K562 (cell line): Measurements from ENCODE around the gene BAD. TPM values are rescaled to one million over a fixed set of nuclear protein-coding genes. Genes with fewer than 3 reads are reported as not detected.

Experiments
- ATAC-seq: fragments of 200-7000 bp; cut with Tn5 transposase; 3 replicates; pipeline ENCODE4 v1.9.1; 2020; ENCODE audit warnings: moderate library complexity
- BruUV-seq: library from RNA; stranded (reverse); fragments of 400-500 nt; replicated peaks from 2 replicates; lab custom pipeline; 2021; lab: Mats Ljungman, UMichigan
- CTCF ChIA-PET: fragments of 300-600 bp; formaldehyde crosslinking; extraction: SDS; loops from one replicate; lab custom pipeline; 2021; ENCODE audit warnings: low intra/inter-chr PET ratio; lab: Yijun Ruan, JAX
- POLR2A ChIA-PET: fragments of 300-600, 350-650 bp; sonication (Branson Sonifier 250); formaldehyde crosslinking; extraction: SDS; loops from one replicate; lab custom pipeline; 2021; ENCODE audit warnings: antibody characterized with exemption, inconsistent platforms; lab: Yijun Ruan, JAX
- DNase-seq, 4 experiments: peaks; one replicate each; pipeline versions ENCODE4 v3.0.0 to v3.0.0-alpha.2; 2011 to 2018; ENCODE audit warnings: low spot score in 3 of 4, mixed read lengths in 3 of 4; ENCODE audit errors: extremely low read depth in 1 of 4
- FAIRE-seq: peaks from 2 replicates; lab custom pipeline; 2011; peaks lifted over from hg19 to GRCh38; lab: Jason Lieb, UNC
- H2AFZ ChIP-seq: 2 replicates; pipeline ENCODE4 v1.6.0; 2011; ENCODE audit warnings: low read depth, low read length, control low read depth, inconsistent platforms
- H3K27ac ChIP-seq: fragments of 200-600 bp; 3 replicates; pipeline ENCODE4 v1.8.0; 2011; ENCODE audit warnings: low read depth, mild to moderate bottlenecking, control low read depth, inconsistent platforms, low read length, moderate library complexity, mixed read lengths; ENCODE audit errors: extremely low read depth
- H3K27me3 ChIP-seq, 2 experiments: fragments of 300-600 bp in 1 of 2; 2 replicates in 1 of 2; 3 replicates in 1 of 2; pipeline versions ENCODE4 v1.6.0 to v1.8.0; 2011; ENCODE audit warnings: inconsistent platforms in 2 of 2, low read length in 2 of 2, mild to moderate bottlenecking in 1 of 2, mixed read lengths in 1 of 2, moderate library complexity in 1 of 2; ENCODE audit not compliant: control insufficient read depth in 2 of 2, insufficient read depth in 2 of 2
- H3K36me3 ChIP-seq: fragments of 300-600 bp; 3 replicates; pipeline ENCODE4 v1.8.0; 2011; ENCODE audit warnings: mild to moderate bottlenecking, low read length, inconsistent platforms; ENCODE audit not compliant: control insufficient read depth, insufficient read depth
- H3K4me1 ChIP-seq, 2 experiments: fragments of 200-600 bp in 1 of 2; replicated peaks in 1 of 2; 2 replicates in 1 of 2; 3 replicates in 1 of 2; pipeline versions ENCODE4 v1.5.1 to v1.8.0; 2011; ENCODE audit warnings: inconsistent platforms in 2 of 2, low read length in 2 of 2, mild to moderate bottlenecking in 1 of 2, mixed read lengths in 1 of 2, moderate library complexity in 1 of 2; ENCODE audit not compliant: control insufficient read depth in 2 of 2, insufficient read depth in 2 of 2
- H3K4me2 ChIP-seq: 2 replicates; pipeline ENCODE4 v1.6.1; 2011; ENCODE audit warnings: low read length, control low read depth, inconsistent platforms, mixed read lengths; ENCODE audit not compliant: insufficient read depth
- H3K4me3 ChIP-seq: fragments of 200-600 bp; sonication (generic), shearing (Covaris generic); 2 replicates; pipeline ENCODE4 v1.5.1; 2016; ENCODE audit warnings: control low read depth, inconsistent platforms
- H3K79me2 ChIP-seq: fragments of 200-600 bp; 3 replicates; pipeline ENCODE4 v1.8.0; 2011; ENCODE audit warnings: low read length, inconsistent platforms; ENCODE audit not compliant: control insufficient read depth, insufficient read depth
- H3K9ac ChIP-seq, 2 experiments: 2 replicates each; pipeline versions ENCODE4 v1.6.0 to v1.6.1; 2011; ENCODE audit warnings: low read depth in 2 of 2, low read length in 2 of 2, control low read depth in 1 of 2, inconsistent platforms in 1 of 2, mild to moderate bottlenecking in 1 of 2, mixed read lengths in 1 of 2; ENCODE audit not compliant: insufficient read depth in 1 of 2
- H3K9me1 ChIP-seq: one replicate; pipeline ENCODE4 v1.6.0; 2011; ENCODE audit warnings: inconsistent platforms, mild to moderate bottlenecking, low read length, moderate library complexity; ENCODE audit not compliant: control insufficient read depth, insufficient read depth
- H3K9me3 ChIP-seq: replicated peaks from 2 replicates; pipeline ENCODE4 v1.5.1; 2011; ENCODE audit warnings: low read depth, low read length, inconsistent platforms; ENCODE audit not compliant: control insufficient read depth, insufficient read depth
- H4K20me1 ChIP-seq: replicated peaks from 2 replicates; pipeline ENCODE4 v1.6.1; 2011; ENCODE audit warnings: low read length, inconsistent platforms, mixed read lengths; ENCODE audit not compliant: control insufficient read depth, insufficient read depth
- EGR1 ChIP-seq: fragments of 450-650 bp; conservative IDR thresholded peaks from 2 replicates; pipeline ENCODE4 v1.6.1; 2017; ENCODE audit warnings: mild to moderate bottlenecking
- EWSR1 ChIP-seq: fragments of 450-650 bp; IDR thresholded peaks from 2 replicates; pipeline ENCODE4 v1.6.1; 2018; ENCODE audit warnings: borderline replicate concordance, mild to moderate bottlenecking, low read depth, moderate library complexity; ENCODE audit not compliant: partially characterized antibody
- NFIC ChIP-seq: fragments of 450-650 bp; IDR thresholded peaks from 2 replicates; pipeline ENCODE4 v1.6.1; 2017; ENCODE audit warnings: mild to moderate bottlenecking, inconsistent platforms
- PCBP1 ChIP-seq: fragments of 200-400 bp; formaldehyde crosslinking; IDR thresholded peaks from 2 replicates; pipeline ENCODE4 v1.6.1; 2018; ENCODE audit warnings: mild to moderate bottlenecking, low read depth, low read length; ENCODE audit not compliant: poor library complexity, severe bottlenecking
- SIX5 ChIP-seq, 2 experiments: IDR thresholded peaks; 2 replicates each; pipeline ENCODE4 v1.6.1; 2011; ENCODE audit warnings: low read length in 2 of 2, borderline replicate concordance in 1 of 2, low read depth in 1 of 2, mild to moderate bottlenecking in 1 of 2, moderate library complexity in 1 of 2; ENCODE audit not compliant: insufficient read depth in 1 of 2
- ZNF354B ChIP-seq: fragments of 250-450 bp; sonication (Bioruptor Pico); IDR thresholded peaks from 2 replicates; pipeline ENCODE4 v1.4.0; 2020
- WGBS: fragments of 100-300 bp; shearing (Covaris generic); methylation state at CpG from one replicate; pipeline ENCODE4 v1.1.6; 2016; ENCODE audit warnings: low coverage, mixed read lengths; ENCODE audit not compliant: insufficient coverage; ENCODE audit errors: missing lambda C conversion rate; 5-methylcytosine and 5-hydroxymethylcytosine counted together
- in situ Hi-C: fragments of 300-500 bp; cut with MboI; formaldehyde crosslinking; loops from 4 replicates; pipeline ENCODE4 v1.15.0; 2018; ENCODE audit warnings: inconsistent platforms, mixed read lengths
- intact Hi-C: fragments of 100-400 bp; cut with micrococcal nuclease; formaldehyde crosslinking; loops from 2 replicates; pipeline ENCODE4 v1.14.2; 2022
- polyA plus RNA-seq, 8 experiments: library from polyadenylated mRNA; depleted of rRNA in 4 of 8; stranded (reverse) in 5 of 8; unstranded in 3 of 8; fragments of >200 nt; fragmentation: Nextera tagmentation in 2 of 8; fragmentation: Illumina TruSeq in 1 of 8; extraction: Ambion mirVana in 2 of 8; extraction: Trizol in 1 of 8; gene quantifications; 2 replicates each; pipeline versions ENCODE4 v1.2.1 to v1.2.3, GENCODE V29; 2011 to 2014; ENCODE audit warnings: inconsistent platforms in 1 of 8, missing spikeins in 1 of 8
- total RNA-seq, 7 experiments: library from RNA; depleted of rRNA in 6 of 7; stranded (reverse); fragments of >200 nt in 6 of 7; fragmentation: Illumina TruSeq in 2 of 7; extraction: Trizol in 2 of 7; gene quantifications; 2 replicates each; pipeline versions ENCODE4 v1.2.1 to v1.2.3, GENCODE V29; 2011 to 2021; ENCODE audit warnings: low replicate concordance in 1 of 7

BAD gene
- total and polyA plus RNA-seq, 9 of the 15 experiments (the other 6 are each of a cell fraction or from before 2014, with no cell fraction given), result 0.61 to 45.6 (median 11.8) TPM

DNA sequence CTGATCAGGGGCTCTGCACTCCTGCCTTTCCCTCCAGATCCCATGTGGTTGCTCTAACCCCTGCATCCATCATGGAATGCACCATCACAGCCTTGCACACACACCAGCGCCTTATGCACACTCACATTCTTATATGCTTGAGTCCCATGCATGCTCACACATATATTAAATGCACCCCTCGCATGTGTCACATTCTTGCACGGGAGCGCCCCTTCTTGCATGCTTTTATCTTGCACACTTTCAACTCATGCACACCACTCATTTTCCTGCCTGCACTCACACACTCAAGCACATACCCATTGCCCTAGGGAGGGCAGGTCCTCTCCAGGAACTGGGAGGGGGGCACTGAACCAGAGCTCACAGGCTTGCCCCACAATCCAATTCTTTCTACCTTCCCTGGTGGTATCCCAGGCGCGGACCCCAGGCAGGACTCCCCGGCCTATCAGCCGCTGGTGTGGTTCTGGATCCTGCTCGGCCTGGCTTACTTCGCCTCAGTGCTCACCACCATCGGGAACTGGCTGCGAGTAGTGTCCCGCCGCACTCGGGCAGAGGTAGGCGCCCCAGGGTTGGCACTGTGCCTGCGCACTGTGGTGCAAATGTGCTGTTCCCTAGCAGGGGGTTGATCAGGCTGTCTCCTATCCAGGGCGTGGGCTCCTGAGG, 13.4 kb upstream of the BAD start:
- ChIA-PET CTCF (no interaction called here), POLR2A (no interaction called here)
- intact Hi-C loops (no loop called here), in situ Hi-C loops (no loop called here)
- H3K36me3 ChIP-seq, result no peaks in the 10 kb centered on the region
- peaks cover 42 to 49% of the 10 kb centered on the region in 2 experiments for H3K27me3 ChIP-seq
- ATAC-seq (no peak), FAIRE-seq (no peak), DNase-seq (no peak)
- H3K9me3 ChIP-seq, result no peaks in the 10 kb centered on the region
- no peaks in the 10 kb centered on the region for H3K79me2 ChIP-seq
- H3K4me3 ChIP-seq, result no peak overlapping the region
- no peak overlapping the region for H3K27ac ChIP-seq
- H2AFZ ChIP-seq, result no peak overlapping the region
- no peaks in the 10 kb centered on the region for H3K9me1 ChIP-seq
- WGBS, result 36% methylated on average over 18 of the region's 18 CpGs
- TF ChIP-seq NFIC, result 0 out of 2 replicates have a peak, but pooled peaks have one; percentile 10
- no peak for TF ChIP-seq EWSR1
- no peaks in the 10 kb centered on the region; the same call in 1 of the 2 replicates for H4K20me1 ChIP-seq
- H3K9ac ChIP-seq, result no peak overlapping the region
- peaks cover 3 to 38% of the 10 kb centered on the region in 2 experiments; a peak in 4 of 5 replicates for H3K4me1 ChIP-seq
- no peak overlapping the region for H3K4me2 ChIP-seq
- no TSS peak for BruUV-seq

DNA sequence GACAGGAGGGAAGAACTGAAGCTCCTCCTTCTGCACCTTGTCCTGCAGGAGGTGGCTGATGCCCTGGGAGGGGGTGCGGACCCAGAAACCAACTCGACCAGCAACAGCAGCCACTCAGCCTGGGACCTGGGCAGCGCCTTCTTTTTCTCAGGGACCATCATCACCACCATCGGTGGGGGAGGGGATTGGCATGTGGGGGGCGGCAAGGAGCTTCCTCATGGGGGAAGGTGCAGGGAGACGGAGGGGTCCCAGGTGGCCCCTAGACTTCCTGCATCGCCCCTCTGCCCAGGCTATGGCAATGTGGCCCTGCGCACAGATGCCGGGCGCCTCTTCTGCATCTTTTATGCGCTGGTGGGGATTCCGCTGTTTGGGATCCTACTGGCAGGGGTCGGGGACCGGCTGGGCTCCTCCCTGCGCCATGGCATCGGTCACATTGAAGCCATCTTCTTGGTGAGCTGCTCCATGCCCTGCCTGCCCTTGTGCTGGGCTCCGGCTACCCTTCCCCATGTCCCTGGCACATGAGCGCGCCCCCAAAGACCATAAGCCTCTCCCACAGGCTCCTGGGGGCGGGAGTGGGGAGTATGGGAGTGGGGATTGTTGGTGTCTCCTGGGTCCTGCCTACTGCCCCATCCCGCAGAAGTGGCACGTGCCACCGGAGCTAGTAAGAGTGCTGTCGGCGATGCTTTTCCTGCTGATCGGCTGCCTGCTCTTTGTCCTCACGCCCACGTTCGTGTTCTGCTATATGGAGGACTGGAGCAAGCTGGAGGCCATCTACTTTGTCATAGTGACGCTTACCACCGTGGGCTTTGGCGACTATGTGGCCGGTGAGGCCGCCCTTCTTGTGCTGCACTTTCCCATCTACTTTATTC, 12.6 kb upstream of the BAD start:
- ATAC-seq (no peak), FAIRE-seq (no peak), DNase-seq (no peak)
- no peaks in the 10 kb centered on the region for H3K9me1 ChIP-seq
- intact Hi-C loops (no loop called here), in situ Hi-C loops (no loop called here)
- BruUV-seq, result no TSS peak
- ChIA-PET CTCF (no interaction called here), POLR2A (no interaction called here)
- no peak overlapping the region for H3K27ac ChIP-seq
- H3K4me3 ChIP-seq, result no peak overlapping the region
- H4K20me1 ChIP-seq, result no peaks in the 10 kb centered on the region; the same call in 1 of the 2 replicates
- no peaks in the 10 kb centered on the region for H3K9me3 ChIP-seq
- H3K36me3 ChIP-seq, result no peaks in the 10 kb centered on the region
- H3K79me2 ChIP-seq, result no peaks in the 10 kb centered on the region
- peaks cover 3 to 45% of the 10 kb centered on the region in 2 experiments; a peak in 4 of 5 replicates for H3K4me1 ChIP-seq
- no peak for TF ChIP-seq ZNF354B (CRISPR knock-in tag)
- TF ChIP-seq PCBP1, result no peak
- 0 out of 2 replicates have a peak, but pooled peaks have one; percentile 25 for TF ChIP-seq EGR1
- TF ChIP-seq SIX5 (IDR thresholded peaks at IDR 0.05; ENCODE audit: borderline replicate concordance in 1 of 2, insufficient read depth in 1 of 2, low read depth in 1 of 2, low read length in 2 of 2), result no peak
- 29% methylated on average over 34 of the region's 34 CpGs for WGBS
- H3K27me3 ChIP-seq, result peaks cover 48 to 57% of the 10 kb centered on the region in 2 experiments
- peak overlapping the region in 1 of 2 experiments; percentile 48; a peak in 1 of 4 replicates for H3K9ac ChIP-seq
- H2AFZ ChIP-seq, result no peak overlapping the region
- no peak overlapping the region for H3K4me2 ChIP-seq
